Natural killer cell (primary cell): ENCODE measurements around the gene CALML5. TPM values are rescaled to one million over a fixed set of nuclear protein-coding genes. Genes with fewer than 3 reads are reported as not detected.

Source experiments
- ATAC-seq, 3 donors: fragments of 150-1000 bp in 2 of 3; fragments of 200-7000 bp in 1 of 3; cut with Tn5 transposase; 1 replicate in 1 of 3; 2 replicates in 2 of 3; pipeline ENCODE4 v1.10.0; 2021; ENCODE audit warnings: mild to moderate bottlenecking in 2 of 3, moderate library complexity in 2 of 3
- DNase-seq, 2 donors: peaks; one replicate each; pipeline versions ENCODE4 v3.0.0 to v3.0.0-alpha.2; 2013 to 2021; ENCODE audit warnings: mixed read lengths in 1 of 2
- H3K27ac ChIP-seq: one replicate; pipeline ENCODE4 v1.5.1; 2013; ENCODE audit warnings: mild to moderate bottlenecking, low read length
- H3K27me3 ChIP-seq: one replicate; pipeline ENCODE4 v1.6.1; 2013; ENCODE audit warnings: low read length; ENCODE audit not compliant: control insufficient read depth, insufficient read depth
- H3K36me3 ChIP-seq: one replicate; pipeline ENCODE4 v1.6.1; 2013; ENCODE audit warnings: low read length; ENCODE audit not compliant: control insufficient read depth, insufficient read depth
- H3K4me1 ChIP-seq: one replicate; pipeline ENCODE4 v1.6.1; 2013; ENCODE audit warnings: low read length; ENCODE audit not compliant: control insufficient read depth, insufficient read depth
- H3K4me3 ChIP-seq: one replicate; pipeline ENCODE4 v1.5.1; 2013; ENCODE audit warnings: low read length
- H3K9me3 ChIP-seq: one replicate; pipeline ENCODE4 v1.6.1; 2013; ENCODE audit warnings: low read length; ENCODE audit not compliant: control insufficient read depth, insufficient read depth
- H3K27ac Mint-ChIP-seq, 2 donors: one replicate each; pipeline ENCODE4 v1.8.0; 2022; ENCODE audit warnings: mild to moderate bottlenecking in 2 of 2, mixed read lengths in 2 of 2, moderate library complexity in 1 of 2
- H3K27me3 Mint-ChIP-seq, 2 donors: one replicate each; pipeline ENCODE4 v1.8.0; 2022; ENCODE audit warnings: low read depth in 2 of 2, mixed read lengths in 2 of 2
- H3K36me3 Mint-ChIP-seq: one replicate; pipeline ENCODE4 v1.8.0; 2022; ENCODE audit warnings: mixed read lengths
- H3K4me1 Mint-ChIP-seq, 2 donors: one replicate each; pipeline ENCODE4 v1.8.0; 2022; ENCODE audit warnings: mixed read lengths in 2 of 2
- H3K4me3 Mint-ChIP-seq: one replicate; pipeline ENCODE4 v1.8.0; 2022; ENCODE audit warnings: mild to moderate bottlenecking, moderate library complexity, mixed read lengths
- H3K9me3 Mint-ChIP-seq, 2 donors: one replicate each; pipeline ENCODE4 v1.8.0; 2022; ENCODE audit warnings: mixed read lengths in 2 of 2
- WGBS: methylation state at CpG from one replicate; pipeline ENCODE4 v1.1.7; 2013; ENCODE audit warnings: missing lambda C conversion rate; ENCODE audit not compliant: insufficient coverage; 5-methylcytosine and 5-hydroxymethylcytosine counted together
- intact Hi-C: fragments of 100-400 bp; cut with micrococcal nuclease; formaldehyde crosslinking; loops from one replicate; pipeline ENCODE4 v1.14.2; 2022
- total RNA-seq, 4 donors: library from RNA; stranded (reverse); fragments of 120-200 nt in 1 of 4; gene quantifications; one replicate each; pipeline versions ENCODE4 v1.2.3 to v1.2.4, GENCODE V29; 2013 to 2022
- TF ChIP-seq, protein P1 (sequence below): fragments of 200-600 bp; IDR thresholded peaks from one replicate; pipeline ENCODE4 v1.8.0; 2022; ENCODE audit warnings: antibody characterized with exemption

Gene CALML5
- total RNA-seq, 3 donors from 2014 or later (not counting 1 experiment from before 2014, with no cell fraction given) = not detected

DNA sequence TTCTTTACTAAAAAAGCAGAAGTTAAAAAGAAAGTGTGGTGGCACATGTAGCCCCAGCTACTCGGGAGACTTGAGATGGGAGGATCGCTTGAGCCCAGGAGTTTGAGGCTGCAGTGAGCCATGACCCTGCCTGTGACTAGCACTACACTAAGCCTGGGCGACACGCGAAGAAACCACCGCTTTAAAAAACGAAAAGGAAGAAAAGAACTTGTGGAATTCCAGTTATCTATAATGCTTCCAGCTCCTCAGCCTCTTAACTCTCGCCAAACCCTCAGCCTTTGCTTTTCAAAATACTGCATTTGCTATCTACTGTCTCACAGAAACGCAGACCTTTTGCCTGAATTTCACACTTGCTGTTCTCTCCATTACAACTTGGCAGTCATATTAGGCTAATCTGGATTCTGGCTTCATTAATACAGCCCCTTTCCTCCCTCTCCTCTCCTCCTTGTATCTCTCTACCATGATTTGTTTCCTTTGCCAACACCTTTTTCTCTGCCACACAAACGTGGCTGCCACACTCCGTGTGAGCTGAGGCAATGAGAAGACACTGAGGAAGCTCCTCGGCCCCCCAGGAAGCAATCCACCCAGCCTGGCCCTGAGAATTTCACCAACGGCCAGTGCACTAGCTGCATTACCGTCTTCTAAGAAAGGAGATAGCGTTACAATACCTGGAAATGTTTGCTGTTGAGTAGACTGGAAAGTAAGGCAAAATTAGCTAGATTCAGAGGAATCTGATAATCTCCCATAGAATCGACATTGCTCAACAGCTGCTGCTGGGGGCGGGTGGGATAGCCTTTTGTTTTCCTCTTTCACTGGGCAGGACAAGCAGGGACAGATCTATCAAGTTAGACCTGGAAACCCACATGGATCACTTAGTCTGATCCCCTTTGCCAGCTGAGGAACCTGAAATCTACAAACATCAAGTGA is 37.2 kb downstream of the CALML5 start:
- no peaks in the 10 kb centered on the region for H3K4me1 ChIP-seq
- H3K36me3 ChIP-seq = no peaks in the 10 kb centered on the region
- no peak overlapping the region for H3K4me3 Mint-ChIP-seq
- intact Hi-C loops = no loop called here
- H3K9me3 Mint-ChIP-seq = no peaks in the 10 kb centered on the region
- no peaks in the 10 kb centered on the region for H3K4me1 Mint-ChIP-seq
- H3K4me3 ChIP-seq = no peak overlapping the region
- DNase-seq (no peak), ATAC-seq (no peak)
- no peaks in the 10 kb centered on the region for H3K27me3 ChIP-seq
- TF ChIP-seq, protein P1, sequence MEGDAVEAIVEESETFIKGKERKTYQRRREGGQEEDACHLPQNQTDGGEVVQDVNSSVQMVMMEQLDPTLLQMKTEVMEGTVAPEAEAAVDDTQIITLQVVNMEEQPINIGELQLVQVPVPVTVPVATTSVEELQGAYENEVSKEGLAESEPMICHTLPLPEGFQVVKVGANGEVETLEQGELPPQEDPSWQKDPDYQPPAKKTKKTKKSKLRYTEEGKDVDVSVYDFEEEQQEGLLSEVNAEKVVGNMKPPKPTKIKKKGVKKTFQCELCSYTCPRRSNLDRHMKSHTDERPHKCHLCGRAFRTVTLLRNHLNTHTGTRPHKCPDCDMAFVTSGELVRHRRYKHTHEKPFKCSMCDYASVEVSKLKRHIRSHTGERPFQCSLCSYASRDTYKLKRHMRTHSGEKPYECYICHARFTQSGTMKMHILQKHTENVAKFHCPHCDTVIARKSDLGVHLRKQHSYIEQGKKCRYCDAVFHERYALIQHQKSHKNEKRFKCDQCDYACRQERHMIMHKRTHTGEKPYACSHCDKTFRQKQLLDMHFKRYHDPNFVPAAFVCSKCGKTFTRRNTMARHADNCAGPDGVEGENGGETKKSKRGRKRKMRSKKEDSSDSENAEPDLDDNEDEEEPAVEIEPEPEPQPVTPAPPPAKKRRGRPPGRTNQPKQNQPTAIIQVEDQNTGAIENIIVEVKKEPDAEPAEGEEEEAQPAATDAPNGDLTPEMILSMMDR = no peak
- H3K27ac Mint-ChIP-seq = no peak overlapping the region
- H3K27ac ChIP-seq = no peak overlapping the region
- no peaks in the 10 kb centered on the region for H3K9me3 ChIP-seq
- H3K27me3 Mint-ChIP-seq = peaks cover 0 to 5% of the 10 kb centered on the region in 2 donors
- H3K36me3 Mint-ChIP-seq = no peaks in the 10 kb centered on the region
- 79% methylated on average over 17 of the region's 17 CpGs for WGBS

DNA sequence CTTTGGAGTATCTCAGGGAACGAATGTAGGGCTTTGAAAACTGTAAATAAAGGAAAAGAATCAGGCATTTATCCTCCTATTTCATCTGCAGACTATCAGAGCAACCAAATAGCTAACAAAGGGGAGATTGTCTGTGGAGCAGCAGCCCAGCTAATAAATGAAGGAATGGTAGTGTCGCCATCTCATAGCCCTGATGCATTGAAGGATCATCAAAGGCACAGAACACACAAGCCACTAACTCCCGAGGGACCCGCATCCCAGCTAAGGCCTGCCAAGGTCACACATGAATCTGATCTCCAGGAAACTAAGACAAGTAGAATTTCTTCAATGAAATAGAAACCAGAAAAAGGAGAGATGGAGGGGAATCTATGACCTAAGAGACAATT is 38.2 kb downstream of the CALML5 start:
- no peak overlapping the region for H3K4me3 ChIP-seq
- Mint-ChIP-seq H3K27ac (no peak overlapping the region), H3K9me3 (no peaks in the 10 kb centered on the region), H3K27me3 (peaks cover 0 to 5% of the 10 kb centered on the region in 2 donors), H3K4me3 (no peak overlapping the region), H3K36me3 (no peaks in the 10 kb centered on the region), H3K4me1 (no peaks in the 10 kb centered on the region)
- peaks cover 2% of the 10 kb centered on the region for H3K36me3 ChIP-seq
- H3K27ac ChIP-seq = no peak overlapping the region
- no peaks in the 10 kb centered on the region for H3K4me1 ChIP-seq
- H3K27me3 ChIP-seq = no peaks in the 10 kb centered on the region
- DNase-seq = no peak
- H3K9me3 ChIP-seq = no peaks in the 10 kb centered on the region
- 94% methylated on average over 3 of the region's 4 CpGs for WGBS
- intact Hi-C loops = no loop called here
- ATAC-seq = no peak
- TF ChIP-seq, protein P1 = no peak

DNA sequence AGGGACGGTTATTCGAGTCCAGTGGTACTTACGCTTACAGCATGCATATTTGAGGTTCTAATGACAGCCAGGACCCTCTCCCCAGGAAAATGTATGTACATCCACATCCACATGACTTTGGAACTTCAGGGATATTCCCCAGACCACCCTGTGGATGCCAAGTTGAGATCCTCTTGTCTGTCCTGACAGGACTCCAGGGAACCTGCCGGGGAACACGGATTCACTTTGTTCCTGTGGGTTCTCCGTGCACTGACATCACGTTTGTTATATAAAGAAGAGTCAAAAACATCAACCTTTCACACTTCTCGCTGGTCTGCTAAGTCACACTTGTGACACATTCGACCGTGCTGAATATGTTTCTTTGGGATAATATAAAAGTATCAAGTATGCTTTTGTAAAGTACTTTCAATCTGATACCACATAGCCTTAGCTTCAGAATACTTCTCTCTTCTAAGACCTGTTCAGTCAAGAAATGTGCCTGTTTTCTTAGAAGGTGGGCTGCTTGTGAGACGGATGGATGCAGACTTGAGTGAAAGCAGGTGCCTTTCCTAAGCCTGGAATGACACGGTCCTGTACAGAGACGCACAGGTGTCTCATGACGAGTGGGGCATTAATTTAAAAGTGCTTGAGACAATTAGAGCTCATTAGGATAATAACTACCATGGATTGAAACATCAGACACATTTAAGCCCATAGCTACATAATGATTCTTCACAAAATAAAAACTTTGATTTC is 38.7 kb downstream of the CALML5 start:
- 90% methylated on average over 11 of the region's 14 CpGs for WGBS
- ATAC-seq (no peak), DNase-seq (no peak)
- Mint-ChIP-seq H3K9me3 (no peaks in the 10 kb centered on the region), H3K4me1 (no peaks in the 10 kb centered on the region), H3K36me3 (no peaks in the 10 kb centered on the region), H3K27ac (no peak overlapping the region), H3K27me3 (peaks cover 0 to 5% of the 10 kb centered on the region in 2 donors), H3K4me3 (no peak overlapping the region)
- no peaks in the 10 kb centered on the region for H3K9me3 ChIP-seq
- H3K4me1 ChIP-seq = no peaks in the 10 kb centered on the region
- H3K27ac ChIP-seq = no peak overlapping the region
- no peak overlapping the region for H3K4me3 ChIP-seq
- TF ChIP-seq, protein P1 = no peak
- intact Hi-C loops = no loop called here
- peaks cover 6% of the 10 kb centered on the region for H3K36me3 ChIP-seq
- no peaks in the 10 kb centered on the region for H3K27me3 ChIP-seq
